PC-9 (cell line): ENCODE data around the gene SGIP1. TPM values are rescaled to one million over a fixed set of nuclear protein-coding genes. Genes with fewer than 3 reads are reported as not detected.

ENCODE experiments used
- BruUV-seq: library from RNA; stranded (reverse); fragments of 400-500 nt; replicated peaks from 2 replicates; lab custom pipeline; 2021; lab: Mats Ljungman, UMichigan
- CTCF ChIA-PET: fragments of 300-600 bp; sonication (Branson Sonifier 250); formaldehyde crosslinking; loops from one replicate; lab custom pipeline; 2022; ENCODE audit warnings: antibody characterized with exemption; lab: Charles Lee
- POLR2A ChIA-PET: fragments of 300-600 bp; sonication (Branson Sonifier 250); formaldehyde crosslinking; loops from one replicate; lab custom pipeline; 2022; ENCODE audit warnings: antibody characterized with exemption; ENCODE audit not compliant: unreplicated experiment; lab: Charles Lee
- DNase-seq, 2 experiments: peaks; one replicate each; pipeline versions ENCODE4 v3.0.0 to v3.0.0-alpha.2; 2015 to 2022; ENCODE audit warnings: mixed read lengths in 1 of 2
- H2AFZ ChIP-seq: fragments of 200-600 bp; sonication (generic); 2 replicates; pipeline ENCODE4 v1.8.1; 2017; ENCODE audit warnings: antibody characterized with exemption
- H3F3A ChIP-seq: fragments of 200-600 bp; sonication (generic); 2 replicates; pipeline ENCODE4 v1.8.1; 2017; ENCODE audit warnings: antibody characterized with exemption, mild to moderate bottlenecking, low read depth; ENCODE audit not compliant: insufficient read depth
- H3K27ac ChIP-seq: fragments of 200-600 bp; sonication (generic); 2 replicates; pipeline ENCODE4 v1.6.1; 2016; ENCODE audit warnings: mixed run types
- H3K27me3 ChIP-seq: fragments of 200-600 bp; sonication (generic); 2 replicates; pipeline ENCODE4 v1.6.1; 2016; ENCODE audit warnings: low read depth, mixed run types; ENCODE audit not compliant: insufficient read depth
- H3K36me3 ChIP-seq: fragments of 200-600 bp; sonication (generic); 2 replicates; pipeline ENCODE4 v1.6.1; 2016; ENCODE audit warnings: low read depth, mixed run types
- H3K4me1 ChIP-seq: fragments of 200-600 bp; sonication (generic); replicated peaks from 2 replicates; pipeline ENCODE4 v1.6.1; 2016; ENCODE audit warnings: mixed run types; ENCODE audit not compliant: insufficient read depth
- H3K4me2 ChIP-seq: fragments of 200-600 bp; sonication (generic); 2 replicates; pipeline ENCODE4 v1.6.1; 2017; ENCODE audit warnings: mixed run types
- H3K4me3 ChIP-seq: fragments of 200-600 bp; sonication (generic); 2 replicates; pipeline ENCODE4 v1.6.1; 2016; ENCODE audit warnings: mixed run types
- H3K79me2 ChIP-seq: fragments of 200-600 bp; sonication (generic); 2 replicates; pipeline ENCODE4 v1.6.1; 2017; ENCODE audit warnings: low read depth, mixed run types
- H3K9me2 ChIP-seq: fragments of 200-600 bp; sonication (generic); 2 replicates; pipeline ENCODE4 v1.8.1; 2017; ENCODE audit warnings: mild to moderate bottlenecking; ENCODE audit not compliant: insufficient read depth
- H3K9me3 ChIP-seq: fragments of 200-600 bp; sonication (generic); 2 replicates; pipeline ENCODE4 v1.8.1; 2016; ENCODE audit warnings: low read depth; ENCODE audit not compliant: insufficient read depth
- H4K20me1 ChIP-seq: fragments of 200-600 bp; sonication (generic); 2 replicates; pipeline ENCODE4 v1.8.1; 2017; ENCODE audit not compliant: insufficient read depth
- CTCF ChIP-seq: fragments of 200-600 bp; sonication (generic); conservative IDR thresholded peaks from 2 replicates; pipeline ENCODE4 v1.6.1; 2017; ENCODE audit warnings: mixed run types, antibody characterized with exemption, mild to moderate bottlenecking, moderate library complexity
- EZH2 ChIP-seq: fragments of 200-600 bp; sonication (generic); IDR thresholded peaks from 2 replicates; pipeline ENCODE4 v1.8.0; 2017; ENCODE audit warnings: antibody characterized with exemption, low read depth
- intact Hi-C: fragments of 100-400 bp; cut with micrococcal nuclease; formaldehyde crosslinking; loops from one replicate; pipeline ENCODE4 v1.10.0; 2022; ENCODE audit not compliant: unreplicated experiment
- total RNA-seq: library from RNA; stranded (reverse); gene quantifications from 2 replicates; pipeline ENCODE4 v1.2.3, GENCODE V29; 2021

Gene SGIP1
- total RNA-seq, 1 experiment from 2014 or later: not detected

DNA sequence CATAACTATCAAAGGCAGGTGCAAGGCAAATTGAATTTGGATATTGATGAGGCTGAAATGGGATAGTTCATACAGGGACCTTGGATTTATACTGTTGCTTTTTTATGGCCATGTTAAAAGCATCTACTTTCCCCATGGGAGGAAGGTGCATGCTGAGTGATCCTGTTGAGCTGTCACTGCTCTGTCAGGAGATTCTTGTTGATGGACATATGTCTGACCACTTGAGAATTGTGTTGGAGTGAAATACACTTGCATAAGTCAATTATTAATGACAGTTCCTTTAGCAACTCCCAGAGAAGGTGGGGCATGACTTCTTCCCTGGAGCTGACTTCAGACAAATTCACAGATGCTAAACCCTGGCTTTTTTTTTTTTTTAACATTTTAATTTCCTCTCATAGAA lies 159.9 kb downstream of the SGIP1 start:
- no peaks in the 10 kb centered on the region for H3K27me3 ChIP-seq
- DNase-seq: no peak
- no peaks in the 10 kb centered on the region for H3K36me3 ChIP-seq
- H3K27ac ChIP-seq: no peak overlapping the region
- no peak overlapping the region for H3K4me3 ChIP-seq
- no peaks in the 10 kb centered on the region for H4K20me1 ChIP-seq
- H3K79me2 ChIP-seq: no peaks in the 10 kb centered on the region
- no peak overlapping the region for H3K4me2 ChIP-seq
- 0 out of 2 replicates have a peak, but pooled peaks cover 6% of the 10 kb centered on the region for H3K9me3 ChIP-seq
- TF ChIP-seq EZH2 (no peak), CTCF (no peak)
- POLR2A ChIA-PET: no interaction called here
- H3K4me1 ChIP-seq: peaks cover 21% of the 10 kb centered on the region
- H3K9me2 ChIP-seq: no peaks in the 10 kb centered on the region
- CTCF ChIA-PET: no interaction called here
- H2AFZ ChIP-seq: no peak overlapping the region
- peaks cover 12% of the 10 kb centered on the region for H3F3A ChIP-seq
- no TSS peak for BruUV-seq
- intact Hi-C loops: no loop called here

DNA sequence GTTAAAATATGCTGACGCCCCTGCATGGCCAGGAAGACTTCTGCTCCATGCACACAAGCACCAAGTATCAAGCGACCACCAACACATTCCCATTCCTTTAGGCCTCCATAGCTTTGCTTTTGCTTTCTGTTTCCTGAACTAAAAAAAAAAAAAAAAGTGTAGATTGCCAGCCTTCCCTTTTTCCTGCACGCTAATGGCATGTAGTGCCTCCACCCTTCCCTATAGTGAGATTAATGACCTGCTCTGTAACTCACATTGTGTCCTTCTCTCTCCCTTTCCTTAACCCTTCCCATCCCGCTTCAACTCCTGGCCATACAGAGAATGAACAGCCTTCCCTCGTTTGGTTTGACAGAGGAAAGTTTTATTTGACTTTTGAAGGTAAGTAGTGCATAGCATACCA lies 161.2 kb downstream of the SGIP1 start:
- Histone ChIP-seq H3K79me2 (no peaks in the 10 kb centered on the region), H3K27ac (no peak overlapping the region), H3K9me2 (no peaks in the 10 kb centered on the region), H3K4me1 (peaks cover 25% of the 10 kb centered on the region), H4K20me1 (no peaks in the 10 kb centered on the region), H3K27me3 (no peaks in the 10 kb centered on the region), H3K4me2 (no peak overlapping the region), H3K9me3 (0 out of 2 replicates have a peak, but pooled peaks cover 2% of the 10 kb centered on the region), H3F3A (peaks cover 12% of the 10 kb centered on the region), H2AFZ (no peak overlapping the region), H3K4me3 (no peak overlapping the region), H3K36me3 (no peaks in the 10 kb centered on the region)
- ChIA-PET POLR2A (no interaction called here), CTCF (interaction anchor here (0.6 kb wide), 1 partner anchor 22 kb away, joined by 8 read pairs; no protein-coding TSS in a partner anchor)
- TF ChIP-seq EZH2: no peak
- no peak for DNase-seq
- BruUV-seq: no TSS peak
- intact Hi-C loops: no loop called here

- H2AFZ ChIP-seq: no peak overlapping the region
- no peaks in the 10 kb centered on the region for H4K20me1 ChIP-seq
- no peak overlapping the region for H3K4me3 ChIP-seq
- TF ChIP-seq CTCF (no peak), EZH2 (no peak)
- no peaks in the 10 kb centered on the region for H3K9me2 ChIP-seq
- H3K4me1 ChIP-seq: peaks cover 25% of the 10 kb centered on the region
- H3K27me3 ChIP-seq: no peaks in the 10 kb centered on the region
- H3K79me2 ChIP-seq: no peaks in the 10 kb centered on the region
- H3K4me2 ChIP-seq: 0 out of 2 replicates have a peak overlapping the region, but pooled peaks have one; percentile 3
- ChIA-PET CTCF (no interaction called here), POLR2A (no interaction called here)
- intact Hi-C loops: no loop called here
- H3K36me3 ChIP-seq: no peaks in the 10 kb centered on the region
- H3K9me3 ChIP-seq: no peaks in the 10 kb centered on the region
- peaks cover 12% of the 10 kb centered on the region for H3F3A ChIP-seq
- no TSS peak for BruUV-seq
- H3K27ac ChIP-seq: peak overlapping the region; percentile 44
- DNase-seq: peak in 1 of 2 experiments; percentile 87
Measured at GRCh38 chr1:66696771-66697170, 162.8 kb downstream of the SGIP1 start.

DNA sequence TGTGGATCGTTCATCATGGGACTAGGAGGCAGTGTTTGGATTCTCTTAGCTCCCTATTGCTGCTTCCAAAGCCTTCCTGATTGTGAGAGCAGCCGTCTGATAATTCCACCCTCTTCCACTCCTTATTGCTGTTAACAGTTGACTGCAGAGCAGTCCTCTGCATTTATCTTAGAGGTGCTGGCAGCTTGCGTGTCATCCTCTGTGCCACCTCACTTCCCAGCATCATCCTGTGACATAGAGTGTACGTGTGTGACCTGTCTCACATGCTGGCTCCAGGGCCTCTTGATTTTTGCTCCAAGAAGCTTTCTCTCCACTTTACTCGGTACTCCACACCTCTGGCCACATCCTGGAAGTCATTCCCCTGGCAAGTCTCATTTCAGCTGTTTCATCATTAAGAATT lies 165.3 kb downstream of the SGIP1 start:
- H3K36me3 ChIP-seq: no peaks in the 10 kb centered on the region
- no peak overlapping the region for H3K27ac ChIP-seq
- no peak for TF ChIP-seq EZH2
- TF ChIP-seq CTCF: no peak
- H3K79me2 ChIP-seq: no peaks in the 10 kb centered on the region
- no peaks in the 10 kb centered on the region for H3K9me3 ChIP-seq
- no peak overlapping the region for H3K4me3 ChIP-seq
- no peak overlapping the region for H2AFZ ChIP-seq
- peaks cover 25% of the 10 kb centered on the region for H3K4me1 ChIP-seq
- H3K4me2 ChIP-seq: no peak overlapping the region
- intact Hi-C loops: no loop called here
- peaks cover 12% of the 10 kb centered on the region for H3F3A ChIP-seq
- BruUV-seq: no TSS peak
- H3K27me3 ChIP-seq: no peaks in the 10 kb centered on the region
- POLR2A ChIA-PET: no interaction called here
- no peaks in the 10 kb centered on the region for H3K9me2 ChIP-seq
- DNase-seq: no peak
- CTCF ChIA-PET: no interaction called here
- H4K20me1 ChIP-seq: no peaks in the 10 kb centered on the region
